ENCODE results near the gene HNRNPA3.
A peak's percentile ranks its signal among the peaks of the same experiment; 100 is the strongest.
"Not testable (repeated sequence)": the region's sequence is repeated elsewhere in the genome, so short reads cannot be mapped to it uniquely, and the experiment has no call there.

HNRNPA3 gene

DNA sequence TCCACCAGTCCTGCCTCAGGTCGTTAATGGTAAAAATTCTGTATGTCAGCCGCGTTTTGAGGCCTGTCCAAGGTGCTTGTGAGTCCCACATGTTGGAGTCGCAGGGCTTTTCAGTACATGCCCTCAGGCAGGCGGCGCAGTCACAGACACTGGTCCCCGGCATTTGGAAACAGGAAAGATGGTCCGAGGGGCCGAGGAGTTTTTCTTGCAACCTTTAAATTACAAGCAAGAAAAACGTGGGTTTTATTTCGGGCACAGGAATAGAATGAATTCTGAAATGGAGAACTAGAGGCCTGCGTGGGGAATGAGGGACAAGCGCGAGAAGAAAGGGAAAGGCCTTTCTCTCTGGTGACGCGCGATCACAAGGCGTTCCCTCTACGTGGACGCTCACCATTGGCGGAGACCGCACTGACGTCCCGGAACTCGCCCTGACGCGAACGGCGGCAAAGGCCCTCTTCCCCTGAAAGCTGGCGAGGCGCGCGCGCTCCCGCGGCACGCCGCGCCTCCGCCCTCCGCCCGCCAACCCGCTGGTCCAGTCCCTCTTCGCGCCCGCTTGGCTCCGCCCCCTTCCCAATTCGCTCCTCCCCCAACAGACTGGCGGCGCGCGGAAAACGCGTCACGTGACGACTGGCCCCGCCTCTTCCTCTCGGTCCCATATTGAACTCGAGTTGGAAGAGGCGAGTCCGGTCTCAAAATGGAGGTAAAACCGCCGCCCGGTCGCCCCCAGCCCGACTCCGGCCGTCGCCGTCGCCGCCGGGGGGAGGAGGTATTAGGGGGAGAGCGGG, at the start of gene HNRNPA3:
Gene HNRNPA3 (plus strand): TSS at position 689 of the 785 bp plus-strand sequence. CDS start 6 bp downstream, at position 695.
- peak; percentile 98 to 99 (median 99) for DNase-seq

- DNase-seq: no peak
These were observed 48.5 kb upstream of the HNRNPA3 start for GRCh38 chr2:177164131-177164530.

GRCh38 chr2:177164584-177165052, 48.0 kb upstream of the HNRNPA3 start:
- DNase-seq: peak; percentile 57 to 76 (median 64)

DNA sequence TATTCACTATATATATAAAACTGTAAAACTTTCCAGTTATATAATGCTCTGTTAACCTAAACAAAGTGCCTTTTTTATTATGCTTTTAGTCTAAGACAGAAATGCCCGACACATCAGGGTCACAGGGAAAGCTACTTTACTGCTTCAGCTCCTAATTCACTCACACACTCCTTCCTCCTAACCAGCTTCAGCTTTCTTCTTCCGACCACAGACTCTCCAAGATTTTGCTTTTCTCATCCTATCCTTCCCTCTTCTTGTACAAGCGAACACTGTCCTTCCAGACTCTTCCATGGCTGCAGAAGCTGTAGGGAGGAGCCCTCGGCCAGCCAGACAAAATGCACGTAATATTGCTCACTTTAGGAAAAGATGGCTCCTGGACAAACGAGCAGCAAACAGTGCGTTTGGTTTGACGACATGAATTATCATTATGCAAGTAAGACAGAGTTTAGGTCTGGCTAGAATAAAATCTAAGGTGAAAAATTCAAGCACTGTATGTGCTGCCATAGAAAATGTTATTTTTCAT, 47.5 kb upstream of the HNRNPA3 start:
- DNase-seq: no peak

DNA sequence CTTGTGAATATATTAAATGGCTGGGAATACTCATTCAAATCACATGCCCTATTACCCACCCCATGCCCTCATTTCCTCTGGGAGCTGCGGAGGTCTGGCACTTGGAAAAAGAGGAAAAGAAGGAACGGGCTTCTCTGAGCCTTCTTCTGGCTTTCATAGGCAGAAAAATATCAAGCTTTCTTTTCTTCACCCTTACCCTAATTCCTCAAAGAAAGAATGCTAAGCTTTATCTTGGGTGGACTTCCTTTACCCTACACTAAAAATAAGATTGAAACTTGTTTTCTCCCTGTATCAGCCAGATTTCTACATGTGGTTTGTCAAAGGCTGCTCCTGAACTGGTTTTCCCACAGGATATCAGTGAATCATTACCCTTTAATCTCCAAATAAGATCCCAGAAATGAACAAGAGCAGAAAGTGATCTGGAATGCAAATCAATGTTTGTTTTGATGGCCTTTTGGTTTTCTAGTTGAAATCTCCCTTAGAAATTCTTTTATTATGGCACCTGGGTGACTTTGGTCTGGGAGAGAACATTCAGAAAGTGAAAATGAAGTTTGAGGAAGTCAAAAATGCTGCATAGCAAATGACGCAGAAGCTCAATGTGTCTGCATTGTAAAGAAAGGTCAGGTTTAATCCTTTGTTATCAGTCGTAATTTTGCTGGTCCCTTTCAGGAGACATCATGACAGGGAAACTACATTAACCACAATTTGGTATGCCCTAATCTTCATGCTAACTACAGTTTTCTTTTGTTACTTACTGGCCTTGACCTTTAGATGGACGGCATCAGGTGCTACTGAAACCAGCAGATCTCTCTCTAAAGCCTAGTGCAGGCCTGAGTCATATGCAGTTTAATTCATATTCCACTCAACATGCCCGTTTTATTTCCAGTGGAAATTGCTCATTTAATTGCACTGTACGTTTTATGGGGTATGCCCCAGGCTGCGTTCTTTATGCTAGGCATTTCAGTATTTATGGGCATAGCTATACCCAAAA, 46.6 kb upstream of the HNRNPA3 start:
- no peak for DNase-seq

GRCh38 chr2:177169810-177170514, 42.6 kb upstream of the HNRNPA3 start:
- no peak for DNase-seq

- DNase-seq: no peak
These were observed 41.2 kb upstream of the HNRNPA3 start for GRCh38 chr2:177171418-177171865.

DNA sequence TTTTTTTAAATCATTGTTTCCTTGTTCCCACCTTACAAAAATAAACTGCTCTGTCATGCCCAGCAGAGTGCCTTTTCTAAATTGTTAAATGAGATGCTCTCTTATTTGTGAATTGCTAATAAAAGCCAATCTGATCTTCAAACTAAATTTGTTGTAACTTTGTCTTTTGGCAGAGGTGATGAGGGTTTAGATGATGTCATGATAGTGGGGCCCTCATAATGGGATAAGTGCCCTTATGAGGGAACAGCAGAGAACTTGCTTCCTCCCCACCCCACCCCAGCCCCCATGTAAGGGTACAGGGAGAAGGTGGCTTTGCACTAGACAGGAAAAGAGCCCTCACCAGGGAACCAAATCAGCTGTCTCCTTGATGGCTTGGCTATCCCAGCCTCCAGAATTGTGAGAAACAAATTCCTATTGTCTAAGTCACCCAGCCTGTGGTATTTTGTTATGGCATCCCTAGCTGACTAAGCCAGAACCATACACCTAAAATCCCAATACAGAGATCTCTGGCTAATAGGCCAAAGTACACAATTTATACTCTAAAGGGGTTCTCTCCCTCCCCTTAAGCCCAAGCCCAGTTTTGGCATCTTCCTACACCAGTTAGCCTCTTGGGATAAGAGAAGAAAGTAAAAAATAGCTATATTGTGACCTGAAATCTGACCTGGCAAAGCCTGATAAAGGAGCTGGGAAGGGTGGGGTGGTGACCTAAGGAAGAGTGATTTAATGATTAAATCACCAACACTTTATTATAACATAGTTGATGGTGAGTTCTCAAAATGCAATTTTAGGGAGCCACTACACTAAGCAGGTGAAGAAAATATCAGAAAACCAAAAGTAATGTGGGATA, 40.3 kb upstream of the HNRNPA3 start:
- no peak for DNase-seq

DNA sequence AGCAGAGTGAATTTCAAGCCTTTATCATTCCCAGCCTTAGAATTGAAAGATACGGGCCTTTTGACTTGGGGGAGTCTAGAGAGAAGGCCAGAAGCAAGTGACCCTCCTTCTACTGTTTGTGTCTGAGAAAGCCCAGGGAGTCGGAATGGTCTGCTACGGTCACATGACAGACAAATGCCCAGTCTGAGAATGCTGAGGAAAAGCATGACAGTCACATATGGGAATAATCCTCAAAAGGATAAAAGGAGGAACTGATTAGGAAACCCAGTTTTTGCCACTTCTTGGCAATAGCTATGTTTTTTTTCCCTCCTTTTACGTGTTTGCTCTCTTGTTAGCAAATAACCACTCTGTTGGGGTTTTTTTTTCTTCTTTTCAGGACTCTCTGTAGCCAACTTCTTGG, 38.1 kb upstream of the HNRNPA3 start:
- no peak for DNase-seq

DNA sequence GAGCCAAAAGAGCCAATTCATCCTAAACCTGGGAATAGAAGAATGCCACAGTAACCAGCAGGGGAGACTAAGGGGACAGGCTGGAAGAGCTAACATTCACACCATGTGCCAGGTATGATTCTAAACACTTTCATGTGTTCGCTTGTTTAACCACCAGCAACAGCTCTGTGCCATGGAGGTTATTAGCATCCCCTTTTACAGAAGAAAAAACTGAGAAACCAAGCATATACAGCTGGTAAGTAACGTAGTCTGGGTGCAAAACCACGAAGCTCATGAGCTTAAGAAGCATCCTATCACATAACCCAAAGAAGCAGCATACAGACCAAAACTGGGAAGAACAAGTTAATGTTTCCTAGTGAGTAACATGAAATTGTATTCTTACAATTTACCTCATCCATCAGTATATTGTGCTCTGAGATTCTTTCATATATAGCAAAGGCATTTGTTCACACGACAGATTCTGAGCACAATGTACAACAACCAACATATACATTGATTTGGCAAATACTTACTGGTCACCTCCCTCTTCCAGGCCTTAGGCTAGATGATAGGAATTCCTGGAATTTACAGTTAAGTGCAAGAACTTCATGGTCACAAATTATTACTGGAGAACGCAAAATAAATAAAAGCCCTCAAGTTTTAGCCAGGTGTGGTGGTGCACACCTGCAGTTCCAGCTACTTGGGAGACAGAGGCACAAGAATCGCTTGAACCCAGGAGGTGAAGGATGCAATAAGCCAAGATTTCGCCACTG, 36.5 kb upstream of the HNRNPA3 start:
- no peak for DNase-seq

DNA sequence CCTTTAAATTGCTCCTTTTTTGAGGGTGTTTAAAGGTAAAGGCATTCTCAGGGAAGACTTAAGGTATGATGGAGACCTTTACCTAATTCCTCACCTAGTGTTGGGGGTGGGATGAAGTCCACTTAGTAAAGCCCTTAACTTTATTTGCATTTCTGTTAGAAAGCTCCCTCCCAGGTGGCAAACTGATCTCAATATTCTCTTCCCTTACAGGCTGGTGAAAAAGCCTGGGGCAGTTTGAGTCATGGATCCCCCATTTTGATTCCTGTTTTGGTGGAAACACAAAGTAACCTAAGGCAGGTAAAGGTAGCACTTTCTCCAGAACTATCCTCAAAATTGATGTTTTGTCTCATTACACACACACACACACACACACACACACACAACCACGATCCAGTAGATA, 33.8 kb upstream of the HNRNPA3 start:
- DNase-seq: no peak

DNA sequence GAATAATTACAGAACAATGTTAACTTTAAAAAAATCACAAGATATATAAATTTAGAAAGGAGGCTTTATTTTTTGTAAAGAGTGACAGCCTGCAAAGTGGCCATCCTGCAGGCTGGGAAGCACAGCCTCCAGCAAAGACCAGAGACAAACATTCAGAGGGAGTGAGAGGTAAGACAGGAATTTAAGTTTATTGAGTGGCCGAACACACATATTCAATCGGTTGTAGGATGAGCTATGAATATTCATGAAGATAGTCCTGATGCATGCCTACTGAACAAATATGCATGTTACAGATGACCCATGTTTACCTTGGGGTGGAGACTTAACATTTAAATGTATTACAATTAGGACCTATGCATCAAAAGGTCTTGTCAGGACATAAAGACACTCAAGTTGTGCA, 33.4 kb upstream of the HNRNPA3 start:
- DNase-seq: no peak

- not testable (repeated sequence) for DNase-seq
These were observed 32.9 kb upstream of the HNRNPA3 start for GRCh38 chr2:177179671-177180070.

- DNase-seq: no peak
These were observed 32.2 kb upstream of the HNRNPA3 start for GRCh38 chr2:177180269-177181000.

- no peak for DNase-seq
These were observed 28.7 kb upstream of the HNRNPA3 start for GRCh38 chr2:177183860-177184259.

- DNase-seq: no peak
These were observed 28.0 kb upstream of the HNRNPA3 start for GRCh38 chr2:177184606-177185005.

DNA sequence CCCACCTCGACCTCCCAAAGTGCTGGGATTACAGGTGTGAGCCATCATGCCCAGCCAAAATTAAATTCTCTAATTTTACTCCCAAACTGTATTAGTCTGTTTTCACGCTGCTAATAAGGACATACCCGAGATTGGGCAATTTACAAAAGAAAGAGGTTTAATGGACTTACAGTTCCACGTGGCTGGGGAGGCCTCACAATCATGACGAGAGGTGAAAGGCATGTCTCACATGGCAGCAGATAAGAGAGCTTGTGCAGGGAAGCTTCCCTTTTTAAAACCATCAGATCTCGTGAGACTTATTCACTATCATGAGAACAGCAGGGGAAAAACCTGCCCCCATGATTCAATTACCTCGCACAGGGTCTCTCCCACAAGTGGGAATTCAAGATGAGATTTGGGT, 26.6 kb upstream of the HNRNPA3 start:
- not testable (repeated sequence) for DNase-seq

- no peak for DNase-seq
These were observed 24.8 kb upstream of the HNRNPA3 start for GRCh38 chr2:177187631-177188312.

All from activated CD4-positive, CD25-positive, alpha-beta regulatory T cell (primary cell).